ENCODE measurements around the gene HNRNPAB. TPM values are rescaled to one million over a fixed set of nuclear protein-coding genes. Genes with fewer than 3 reads are reported as not detected.

HNRNPAB gene
- total and polyA plus RNA-seq, 2 donors (not counting 3 experiments of a cell fraction or from before 2014, with no cell fraction given): 207 to 309 TPM

GRCh38 chr5:178207183-178207916 is 3.0 kb downstream of the HNRNPAB start:
- POLR2A ChIA-PET: interaction anchor here (1.0 kb wide), 1 partner anchor 25 kb away, joined by 3 read pairs; the partner anchor contains the start of gene PHYKPL

More at GRCh38 chr5:178207183-178207916, 3.0 kb downstream of the HNRNPAB start:
- H3K9me3 ChIP-seq (replicated peaks; ENCODE audit: control insufficient read depth, insufficient read depth, low read length): no peaks in the 10 kb centered on the region
- no peak overlapping the region for H3K9ac ChIP-seq (replicated peaks; ENCODE audit: extremely low read depth, insufficient read depth, low read length)
- FAIRE-seq (peak; percentile 76), DNase-seq (ENCODE audit: low read depth, low spot score) (peak; percentile 75)
- H3K9me1 ChIP-seq (replicated peaks; ENCODE audit: control insufficient read depth, extremely low read depth, insufficient read depth, low read length): no peaks in the 10 kb centered on the region
- H2AFZ ChIP-seq (ENCODE audit: low read depth, low read length): no peak overlapping the region
- TF ChIP-seq EZH2 (IDR thresholded peaks at IDR 0.05; ENCODE audit: borderline replicate concordance, low read depth, low read length, severe bottlenecking) (no peak), FOS (IDR thresholded peaks at IDR 0.05; ENCODE audit: borderline replicate concordance, insufficient read depth, low read length) (no peak), CTCF (IDR thresholded peaks at IDR 0.05; ENCODE audit: extremely low read depth in 1 of 2, insufficient read depth in 1 of 2, low read depth in 1 of 2, low read length in 2 of 2) (no peak), POLR2A (IDR thresholded peaks at IDR 0.05; ENCODE audit: low read depth, low read length) (no peak), MYC (IDR thresholded peaks at IDR 0.05; ENCODE audit: low read depth, low read length) (no peak), MAX (IDR thresholded peaks at IDR 0.05; ENCODE audit: insufficient read depth, insufficient read length) (no peak), JUN (IDR thresholded peaks at IDR 0.05; ENCODE audit: borderline replicate concordance, insufficient read depth, insufficient read length, low read depth) (no peak), POLR2AphosphoS5 (IDR thresholded peaks at IDR 0.05; ENCODE audit: insufficient read depth, low read depth, low read length) (no peak), GATA2 (IDR thresholded peaks at IDR 0.05; ENCODE audit: insufficient read depth, insufficient read length, low read depth, low read length) (no peak)
- H3K4me2 ChIP-seq (ENCODE audit: insufficient read depth, low read length): peak overlapping the region; percentile 69
- dilution Hi-C loops (cut with MboI; ENCODE audit: extremely low pct_ligation_motif_present, low sequenced_read_pairs): no loop called here
- BruUV-seq (replicated peaks): no TSS peak
- CTCF ChIA-PET: interaction anchor here (1.3 kb wide), 1 partner anchor 131 kb away, joined by 6 read pairs; no protein-coding TSS in a partner anchor
- no peaks in the 10 kb centered on the region for H3K27me3 ChIP-seq (ENCODE audit: control insufficient read depth in 2 of 2, insufficient read depth in 2 of 2, low read length in 2 of 2)
- peaks cover 22% of the 10 kb centered on the region for H3K4me1 ChIP-seq (ENCODE audit: control insufficient read depth, extremely low read depth, insufficient read depth, low read length)
- H3K4me3 ChIP-seq (replicated peaks in 1 of 3; ENCODE audit: insufficient read depth in 1 of 3, low read depth in 1 of 3, low read length in 3 of 3): no peak overlapping the region
- intact Hi-C loops (cut with micrococcal nuclease): no loop called here
- H3K79me2 ChIP-seq (ENCODE audit: control insufficient read depth, insufficient read depth, low read length): peaks cover 55% of the 10 kb centered on the region
- peaks cover 4% of the 10 kb centered on the region for H4K20me1 ChIP-seq (replicated peaks; ENCODE audit: control insufficient read depth, extremely low read depth, insufficient read depth, low read length)
- no peak overlapping the region for H3K27ac ChIP-seq (ENCODE audit: insufficient read depth, low read depth, low read length)
- H3K36me3 ChIP-seq (ENCODE audit: control insufficient read depth in 2 of 2, extremely low read depth in 1 of 2, insufficient read depth in 2 of 2, low read length in 2 of 2): peaks cover 30 to 47% of the 10 kb centered on the region in 2 experiments
